CD14-positive monocyte (primary cell): Measurements from ENCODE around the gene COL13A1. TPM values are rescaled to one million over a fixed set of nuclear protein-coding genes. Genes with fewer than 3 reads are reported as not detected.

Source experiments
- DNase-seq, 3 donors: peaks; one replicate each; pipeline ENCODE4 v3.0.0-alpha.2; 2011 to 2022
- H2AFZ ChIP-seq: 2 replicates; pipeline ENCODE4 v1.6.0; 2012; ENCODE audit warnings: mild to moderate bottlenecking, low read depth, low read length, inconsistent platforms; ENCODE audit not compliant: insufficient read depth, poor library complexity, severe bottlenecking
- H3K27ac ChIP-seq, 2 donors: 1 replicate in 1 of 2; 2 replicates in 1 of 2; pipeline ENCODE4 v1.5.1; 2012 to 2013; ENCODE audit warnings: low read length in 2 of 2, control low read depth in 1 of 2, inconsistent platforms in 1 of 2, low read depth in 1 of 2, mild to moderate bottlenecking in 1 of 2
- H3K27me3 ChIP-seq, 2 donors: one replicate each; pipeline versions ENCODE4 v1.6.0 to v1.6.1; 2011 to 2013; ENCODE audit warnings: low read length in 2 of 2; ENCODE audit not compliant: control insufficient read depth in 2 of 2, insufficient read depth in 2 of 2
- H3K36me3 ChIP-seq, 2 donors: replicated peaks in 1 of 2; 1 replicate in 1 of 2; 2 replicates in 1 of 2; pipeline versions ENCODE4 v1.5.1 to v1.6.1; 2012 to 2013; ENCODE audit warnings: low read length in 2 of 2, control low read depth in 1 of 2, inconsistent platforms in 1 of 2, mild to moderate bottlenecking in 1 of 2; ENCODE audit not compliant: insufficient read depth in 2 of 2, control insufficient read depth in 1 of 2
- H3K4me1 ChIP-seq, 2 donors: 1 replicate in 1 of 2; 2 replicates in 1 of 2; pipeline versions ENCODE4 v1.5.1 to v1.6.1; 2012 to 2013; ENCODE audit warnings: low read length in 2 of 2, control low read depth in 1 of 2, inconsistent platforms in 1 of 2, mild to moderate bottlenecking in 1 of 2, moderate library complexity in 1 of 2; ENCODE audit not compliant: insufficient read depth in 2 of 2, control insufficient read depth in 1 of 2
- H3K4me2 ChIP-seq: replicated peaks from 2 replicates; pipeline ENCODE3; 2012; ENCODE audit warnings: low read length, moderate library complexity, mild to moderate bottlenecking; ENCODE audit not compliant: poor library complexity, severe bottlenecking; ENCODE audit errors: extremely low read depth
- H3K4me3 ChIP-seq, 3 experiments: fragments of 200-600 bp in 1 of 3; sonication (generic) in 1 of 3; replicated peaks in 1 of 3; 1 replicate in 2 of 3; 2 replicates in 1 of 3; pipeline ENCODE4 v1.5.1; 2011 to 2013; ENCODE audit warnings: low read length in 3 of 3, mild to moderate bottlenecking in 3 of 3, control low read depth in 2 of 3, low read depth in 2 of 3, inconsistent platforms in 1 of 3, moderate library complexity in 1 of 3
- H3K79me2 ChIP-seq: 2 replicates; pipeline ENCODE4 v1.6.0; 2012; ENCODE audit warnings: mild to moderate bottlenecking, control low read depth, inconsistent platforms, low read length, moderate library complexity; ENCODE audit not compliant: insufficient read depth
- H3K9ac ChIP-seq: 2 replicates; pipeline ENCODE4 v1.6.0; 2017; ENCODE audit warnings: low read length, mild to moderate bottlenecking; ENCODE audit not compliant: insufficient read depth, poor library complexity, severe bottlenecking
- H3K9me3 ChIP-seq, 2 donors: replicated peaks in 1 of 2; 1 replicate in 1 of 2; 2 replicates in 1 of 2; pipeline versions ENCODE4 v1.5.1 to v1.6.1; 2012 to 2013; ENCODE audit warnings: low read length in 2 of 2, control low read depth in 1 of 2; ENCODE audit not compliant: control insufficient read depth in 1 of 2, insufficient read depth in 1 of 2
- H4K20me1 ChIP-seq: 2 replicates; pipeline ENCODE4 v1.6.0; 2012; ENCODE audit warnings: mild to moderate bottlenecking, low read length, control low read depth, moderate library complexity; ENCODE audit not compliant: insufficient read depth
- H3K27ac Mint-ChIP-seq, 7 donors: one replicate each; pipeline ENCODE4 v1.8.0; 2020; ENCODE audit warnings: mild to moderate bottlenecking in 7 of 7, mixed read lengths in 7 of 7, moderate library complexity in 6 of 7, inconsistent platforms in 2 of 7
- H3K27me3 Mint-ChIP-seq, 3 donors: one replicate each; pipeline ENCODE4 v1.8.0; 2021 to 2022; ENCODE audit warnings: low read depth in 3 of 3, mild to moderate bottlenecking in 3 of 3, mixed read lengths in 3 of 3, moderate library complexity in 3 of 3, inconsistent platforms in 1 of 3
- H3K36me3 Mint-ChIP-seq, 2 donors: one replicate each; pipeline ENCODE4 v1.8.0; 2020; ENCODE audit warnings: mixed read lengths in 2 of 2, inconsistent platforms in 1 of 2, mild to moderate bottlenecking in 1 of 2
- H3K4me1 Mint-ChIP-seq: one replicate; pipeline ENCODE4 v1.8.0; 2020; ENCODE audit warnings: mild to moderate bottlenecking, mixed read lengths
- H3K4me3 Mint-ChIP-seq, 2 donors: one replicate each; pipeline ENCODE4 v1.8.0; 2020; ENCODE audit warnings: mild to moderate bottlenecking in 2 of 2, mixed read lengths in 2 of 2, moderate library complexity in 1 of 2
- H3K9me3 Mint-ChIP-seq, 7 donors: one replicate each; pipeline ENCODE4 v1.8.0; 2020 to 2022; ENCODE audit warnings: mixed read lengths in 7 of 7, mild to moderate bottlenecking in 6 of 7, moderate library complexity in 6 of 7, inconsistent platforms in 2 of 7
- CTCF ChIP-seq: fragments of 200-600 bp; IDR thresholded peaks from one replicate; pipeline ENCODE4 v1.8.0; 2022; ENCODE audit warnings: antibody characterized with exemption, mild to moderate bottlenecking
- whole genome bisulfite sequencing: methylation state at CpG from one replicate; pipeline ENCODE4 v1.1.5; 2013; ENCODE audit warnings: missing lambda C conversion rate; ENCODE audit not compliant: insufficient coverage; 5-methylcytosine and 5-hydroxymethylcytosine counted together
- intact Hi-C, 2 donors: fragments of 100-400 bp; cut with micrococcal nuclease; formaldehyde crosslinking; loops; one replicate each; pipeline versions ENCODE4 v1.15.0 to v1.15.1; 2023
- polyA plus RNA-seq, 3 donors: library from polyadenylated mRNA; depleted of rRNA in 1 of 3; unstranded in 2 of 3; stranded (reverse) in 1 of 3; fragments of 300-500 nt in 2 of 3; fragments of >200 nt in 1 of 3; fragmentation: Illumina TruSeq in 2 of 3; gene quantifications; 1 replicate in 2 of 3; 2 replicates in 1 of 3; pipeline ENCODE4 v1.2.3, GENCODE V29; 2012 to 2021

COL13A1 gene
- polyA plus RNA-seq, 3 donors: not detected

DNA sequence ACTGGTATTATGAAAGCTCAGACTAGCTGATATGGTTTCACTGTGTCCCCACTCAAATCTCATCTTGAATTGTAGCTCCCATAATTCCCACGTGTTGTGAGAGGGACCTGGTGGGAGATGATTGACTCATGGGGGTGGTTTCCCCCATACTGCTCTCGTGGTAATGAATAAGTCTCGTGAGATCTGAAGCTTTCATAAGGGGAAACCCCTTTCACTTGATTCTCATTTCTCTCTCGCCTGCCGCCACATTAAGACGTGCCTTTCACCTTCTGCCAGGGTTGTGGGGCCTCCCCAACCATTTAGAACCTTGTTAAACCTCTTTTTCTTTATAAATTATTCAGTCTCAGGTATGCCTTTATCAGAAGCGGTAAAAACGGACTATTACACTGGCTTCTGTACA lies 40.3 kb downstream of the COL13A1 start:
- Histone ChIP-seq H3K36me3 (no peaks in the 10 kb centered on the region), H3K4me3 (no peak overlapping the region), H3K9ac (no peak overlapping the region), H3K9me3 (no peaks in the 10 kb centered on the region), H3K27ac (no peak overlapping the region), H3K4me1 (no peaks in the 10 kb centered on the region), H3K4me2 (no peak overlapping the region), H2AFZ (no peak overlapping the region), H3K27me3 (peaks cover 0 to 5% of the 10 kb centered on the region in 2 donors), H4K20me1 (no peaks in the 10 kb centered on the region), H3K79me2 (no peaks in the 10 kb centered on the region)
- no peak for TF ChIP-seq CTCF
- Mint-ChIP-seq H3K36me3 (no peaks in the 10 kb centered on the region), H3K27me3 (peaks cover 8 to 25% (median 13%) of the 10 kb centered on the region in 3 donors), H3K4me3 (no peak overlapping the region), H3K27ac (no peak overlapping the region), H3K9me3 (no peaks in the 10 kb centered on the region), H3K4me1 (no peaks in the 10 kb centered on the region)
- no peak for DNase-seq
- intact Hi-C loops: no loop called here
- WGBS: 83% methylated on average over 5 of the region's 8 CpGs

DNA sequence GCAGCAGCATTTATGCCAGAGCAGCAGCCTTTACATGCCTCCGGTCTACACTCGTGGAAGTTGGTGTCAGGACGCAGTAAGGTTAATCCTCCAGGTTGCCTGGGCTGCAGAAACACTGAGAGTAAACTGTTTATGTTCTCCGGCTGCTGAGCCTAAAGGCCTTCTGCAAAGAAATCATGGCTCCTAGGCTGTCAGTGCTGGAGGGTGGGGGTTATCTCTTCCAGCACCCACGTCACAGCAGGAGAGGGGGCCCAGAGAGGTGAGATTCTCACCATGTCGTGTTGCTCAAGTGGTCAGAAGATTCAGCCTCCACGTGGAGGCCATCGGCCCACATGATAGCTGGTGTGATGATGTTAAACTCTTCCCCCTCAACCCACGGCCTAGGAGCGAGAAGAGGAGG lies 41.2 kb downstream of the COL13A1 start:
- Histone ChIP-seq H3K36me3 (no peaks in the 10 kb centered on the region), H2AFZ (no peak overlapping the region), H3K27me3 (peaks cover 0 to 5% of the 10 kb centered on the region in 2 donors), H3K4me3 (no peak overlapping the region), H3K79me2 (no peaks in the 10 kb centered on the region), H3K9me3 (no peaks in the 10 kb centered on the region), H3K4me1 (no peaks in the 10 kb centered on the region), H4K20me1 (no peaks in the 10 kb centered on the region), H3K27ac (no peak overlapping the region), H3K9ac (no peak overlapping the region), H3K4me2 (no peak overlapping the region)
- no peak for TF ChIP-seq CTCF
- DNase-seq: no peak
- 100% methylated on average over 1 of the region's 10 CpGs for WGBS
- Mint-ChIP-seq H3K36me3 (no peaks in the 10 kb centered on the region), H3K4me1 (no peaks in the 10 kb centered on the region), H3K27ac (peak overlapping the region in 1 of 7 donors; percentile 50), H3K4me3 (no peak overlapping the region), H3K9me3 (no peaks in the 10 kb centered on the region), H3K27me3 (peaks cover 8 to 23% (median 13%) of the 10 kb centered on the region in 3 donors)
- intact Hi-C loops: no loop called here
